Endothelial cell of umbilical vein (primary cell): ENCODE measurements around the gene LIMCH1. TPM values are rescaled to one million over a fixed set of nuclear protein-coding genes. Genes with fewer than 3 reads are reported as not detected.
"Not testable (repeated sequence)": the region's sequence is repeated elsewhere in the genome, so short reads cannot be mapped to it uniquely, and the experiment has no call there.

Source experiments
- BruUV-seq: library from RNA; stranded (reverse); fragments of 400-500 nt; replicated peaks from 2 replicates; lab custom pipeline; 2021; lab: Mats Ljungman, UMichigan
- CTCF ChIA-PET: fragments of 300-600, 350-600 bp; sonication (Branson Sonifier 250); formaldehyde crosslinking; loops from one replicate; lab custom pipeline; 2021; ENCODE audit warnings: antibody characterized with exemption, inconsistent platforms; lab: Charles Lee
- POLR2A ChIA-PET: fragments of 300-600, 350-600 bp; sonication (Branson Sonifier 250); formaldehyde crosslinking; loops from one replicate; lab custom pipeline; 2021; ENCODE audit warnings: antibody characterized with exemption, inconsistent platforms; lab: Charles Lee
- DNase-seq: peaks from one replicate; pipeline ENCODE4 v3.0.0-alpha.2; 2011; ENCODE audit warnings: low read depth, low spot score
- FAIRE-seq: peaks from 2 replicates; lab custom pipeline; 2011; peaks lifted over from hg19 to GRCh38; lab: Jason Lieb, UNC
- H2AFZ ChIP-seq: 2 replicates; pipeline ENCODE4 v1.6.0; 2012; ENCODE audit warnings: low read depth, low read length, control low read depth, inconsistent platforms
- H3K27ac ChIP-seq: 2 replicates; pipeline ENCODE4 v1.5.1; 2011; ENCODE audit warnings: low read depth, mild to moderate bottlenecking, control low read depth, low read length, moderate library complexity; ENCODE audit not compliant: insufficient read depth
- H3K27me3 ChIP-seq, 2 experiments: 2 replicates each; pipeline versions ENCODE4 v1.6.0 to v1.6.1; 2011; ENCODE audit warnings: low read length in 2 of 2, mixed read lengths in 1 of 2; ENCODE audit not compliant: control insufficient read depth in 2 of 2, insufficient read depth in 2 of 2
- H3K36me3 ChIP-seq, 2 experiments: 2 replicates in 1 of 2; 3 replicates in 1 of 2; pipeline ENCODE4 v1.5.1; 2011; ENCODE audit warnings: low read length in 2 of 2, mild to moderate bottlenecking in 1 of 2, moderate library complexity in 1 of 2; ENCODE audit not compliant: control insufficient read depth in 2 of 2, insufficient read depth in 2 of 2; ENCODE audit errors: extremely low read depth in 1 of 2
- H3K4me1 ChIP-seq: 3 replicates; pipeline ENCODE4 v1.5.1; 2011; ENCODE audit warnings: mild to moderate bottlenecking, low read length; ENCODE audit not compliant: control insufficient read depth, insufficient read depth; ENCODE audit errors: extremely low read depth
- H3K4me2 ChIP-seq: 2 replicates; pipeline ENCODE4 v1.6.1; 2011; ENCODE audit warnings: low read length, control low read depth, mixed read lengths; ENCODE audit not compliant: insufficient read depth
- H3K4me3 ChIP-seq, 3 experiments: fragments of 200-600 bp in 1 of 3; sonication (generic), shearing (Covaris generic) in 1 of 3; replicated peaks in 1 of 3; 2 replicates each; pipeline ENCODE4 v1.5.1; 2011 to 2016; ENCODE audit warnings: control low read depth in 3 of 3, low read length in 3 of 3, mild to moderate bottlenecking in 2 of 3, inconsistent platforms in 1 of 3, low read depth in 1 of 3, moderate library complexity in 1 of 3; ENCODE audit not compliant: insufficient read depth in 1 of 3
- H3K79me2 ChIP-seq: 2 replicates; pipeline ENCODE4 v1.6.0; 2012; ENCODE audit warnings: low read length, inconsistent platforms; ENCODE audit not compliant: control insufficient read depth, insufficient read depth
- H3K9ac ChIP-seq: replicated peaks from 2 replicates; pipeline ENCODE3; 2011; ENCODE audit warnings: low read length, control low read depth; ENCODE audit not compliant: insufficient read depth; ENCODE audit errors: extremely low read depth
- H3K9me1 ChIP-seq: replicated peaks from 3 replicates; pipeline ENCODE4 v1.6.0; 2011; ENCODE audit warnings: mild to moderate bottlenecking, low read length; ENCODE audit not compliant: control insufficient read depth, insufficient read depth; ENCODE audit errors: extremely low read depth
- H3K9me3 ChIP-seq: replicated peaks from 2 replicates; pipeline ENCODE4 v1.5.1; 2012; ENCODE audit warnings: low read length, inconsistent platforms; ENCODE audit not compliant: control insufficient read depth, insufficient read depth
- H4K20me1 ChIP-seq: replicated peaks from 2 replicates; pipeline ENCODE3; 2011; ENCODE audit warnings: mild to moderate bottlenecking, low read length; ENCODE audit not compliant: control insufficient read depth, insufficient read depth; ENCODE audit errors: extremely low read depth
- EZH2 ChIP-seq: IDR thresholded peaks from 2 replicates; pipeline ENCODE4 v1.6.1; 2012; ENCODE audit warnings: borderline replicate concordance, low read depth, mild to moderate bottlenecking, moderate library complexity, low read length, inconsistent platforms; ENCODE audit not compliant: severe bottlenecking
- FOS ChIP-seq: IDR thresholded peaks from 2 replicates; pipeline ENCODE4 v1.6.1; 2011; ENCODE audit warnings: mild to moderate bottlenecking, low read length, moderate library complexity, borderline replicate concordance; ENCODE audit not compliant: insufficient read depth
- JUN ChIP-seq: IDR thresholded peaks from 2 replicates; pipeline ENCODE4 v1.6.1; 2011; ENCODE audit warnings: borderline replicate concordance, low read depth; ENCODE audit not compliant: insufficient read length, insufficient read depth
- POLR2A ChIP-seq: IDR thresholded peaks from 2 replicates; pipeline ENCODE4 v1.6.1; 2012; ENCODE audit warnings: low read depth, mild to moderate bottlenecking, control low read depth, low read length
- POLR2AphosphoS5 ChIP-seq: IDR thresholded peaks from 2 replicates; pipeline ENCODE4 v1.6.1; 2012; ENCODE audit warnings: low read depth, mild to moderate bottlenecking, control low read depth, low read length, moderate library complexity; ENCODE audit not compliant: insufficient read depth
- dilution Hi-C: fragments of 300-500 bp; cut with MboI; formaldehyde crosslinking; loops from one replicate; pipeline ENCODE4 v1.15.0; 2019; ENCODE audit warnings: low sequenced_read_pairs; ENCODE audit not compliant: extremely low pct_ligation_motif_present
- intact Hi-C: fragments of 100-400 bp; cut with micrococcal nuclease; formaldehyde crosslinking; loops from one replicate; pipeline ENCODE4 v1.10.0; 2022
- polyA plus RNA-seq, 4 experiments: library from polyadenylated mRNA; depleted of rRNA in 3 of 4; stranded (reverse) in 3 of 4; unstranded in 1 of 4; fragments of >200 nt; gene quantifications; 2 replicates each; pipeline versions ENCODE4 v1.2.1 to v1.2.3, GENCODE V29; 2011 to 2012; ENCODE audit warnings: missing spikeins in 1 of 4
- total RNA-seq: library from RNA; stranded (reverse); gene quantifications from 2 replicates; pipeline ENCODE4 v1.2.3, GENCODE V29; 2021
- TF ChIP-seq, protein P1 (sequence below): IDR thresholded peaks from 2 replicates; pipeline ENCODE4 v1.6.1; 2011; ENCODE audit not compliant: insufficient read depth, insufficient read length

LIMCH1 gene
- total and polyA plus RNA-seq, 2 donors (not counting 3 experiments of a cell fraction or from before 2014, with no cell fraction given): 14.3 to 32.8 TPM

DNA sequence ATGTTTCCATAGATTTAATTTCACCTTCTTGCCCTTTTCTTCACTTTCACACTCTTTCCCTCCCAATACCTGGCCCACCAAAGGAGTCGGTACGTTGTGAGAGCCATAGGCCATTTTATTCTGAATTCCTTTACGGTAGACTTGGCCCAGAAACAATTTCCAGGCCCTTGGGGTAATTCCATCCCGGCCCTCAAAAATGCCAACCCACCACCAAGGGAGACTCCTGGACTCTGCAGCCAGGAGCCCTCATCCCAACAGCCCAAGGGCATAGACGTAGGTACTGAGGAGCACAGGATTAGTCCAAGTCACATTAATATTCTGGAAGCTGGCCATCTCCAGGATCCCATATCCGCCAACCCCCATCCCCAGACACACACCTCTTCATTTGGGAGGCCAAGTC lies 102.9 kb downstream of the LIMCH1 start:
- Histone ChIP-seq H3K9me3 (no peaks in the 10 kb centered on the region), H3K27ac (no peak overlapping the region), H3K27me3 (peaks cover 15 to 33% of the 10 kb centered on the region in 2 experiments), H2AFZ (no peak overlapping the region), H3K9ac (no peak overlapping the region), H3K79me2 (no peaks in the 10 kb centered on the region), H3K4me2 (no peak overlapping the region), H3K4me1 (no peaks in the 10 kb centered on the region), H4K20me1 (no peaks in the 10 kb centered on the region), H3K36me3 (no peaks in the 10 kb centered on the region), H3K4me3 (no peak overlapping the region), H3K9me1 (no peaks in the 10 kb centered on the region)
- dilution Hi-C loops (no loop called here), intact Hi-C loops (loop anchor here (10.0 kb wide), 2 partner anchors 276 to 736 kb away; no protein-coding TSS in a partner anchor)
- POLR2A ChIA-PET: no interaction called here
- TF ChIP-seq POLR2A (no peak), FOS (no peak), EZH2 (no peak), POLR2AphosphoS5 (no peak), JUN (no peak)
- TF ChIP-seq, protein P1, sequence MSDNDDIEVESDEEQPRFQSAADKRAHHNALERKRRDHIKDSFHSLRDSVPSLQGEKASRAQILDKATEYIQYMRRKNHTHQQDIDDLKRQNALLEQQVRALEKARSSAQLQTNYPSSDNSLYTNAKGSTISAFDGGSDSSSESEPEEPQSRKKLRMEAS: no peak
- no peak for DNase-seq
- no TSS peak for BruUV-seq
- no peak for FAIRE-seq
- CTCF ChIA-PET: interaction anchor here (8.3 kb wide), 1 partner anchor 358 kb away, joined by 212 read pairs; no protein-coding TSS in a partner anchor

DNA sequence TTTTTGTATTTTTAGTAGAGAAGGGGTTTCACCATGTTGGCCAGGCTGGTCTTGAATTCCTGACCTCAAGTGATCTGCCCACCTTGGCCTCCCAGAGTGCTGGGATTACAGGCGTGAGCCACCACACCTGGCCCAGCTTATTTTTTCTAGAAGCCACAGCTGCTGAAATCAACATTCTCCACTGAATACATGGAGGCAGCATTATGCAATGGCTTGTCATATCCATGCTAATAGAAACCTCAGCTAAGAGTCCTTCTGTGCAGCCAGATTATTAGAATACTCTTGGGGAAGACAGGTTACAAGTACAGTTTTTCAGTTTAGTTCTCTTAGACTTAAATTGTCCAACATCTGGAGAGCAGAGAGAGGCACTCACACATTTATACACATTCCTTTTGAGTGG lies 104.8 kb downstream of the LIMCH1 start:
- BruUV-seq, H2AFZ ChIP-seq, DNase-seq, H3K9me1 ChIP-seq, FAIRE-seq, H3K4me2 ChIP-seq, H3K27ac ChIP-seq, POLR2A ChIA-PET, H3K9me3 ChIP-seq, H3K79me2 ChIP-seq, H3K4me3 ChIP-seq, H3K9ac ChIP-seq, H3K4me1 ChIP-seq, H4K20me1 ChIP-seq, dilution Hi-C loops, H3K36me3 ChIP-seq: not testable (repeated sequence)
- intact Hi-C loops: loop anchor here (1.0 to 10.0 kb wide), 3 partner anchors 117 to 738 kb away; no protein-coding TSS in a partner anchor
- H3K27me3 ChIP-seq: peaks cover 19 to 33% of the 10 kb centered on the region in 2 experiments
- CTCF ChIA-PET: interaction anchor here (0.6 to 8.3 kb wide), 10 partner anchors 8 to 465 kb away, joined by 3 to 212 read pairs (median 6); no protein-coding TSS in a partner anchor
